Smooth muscle cell (in vitro differentiated cells): Measurements from ENCODE around the gene VPS35L. TPM values are rescaled to one million over a fixed set of nuclear protein-coding genes. Genes with fewer than 3 reads are reported as not detected.
"Not testable (repeated sequence)": the region's sequence is repeated elsewhere in the genome, so short reads cannot be mapped to it uniquely, and the experiment has no call there.

Experiments used
- DNase-seq: peaks from one replicate; lab custom pipeline; 2025; ENCODE audit not compliant: unreplicated experiment; lab: John Stamatoyannopoulos, UW
- H2AFZ ChIP-seq: fragments of 200-600 bp; sonication (generic); 2 replicates; pipeline ENCODE4 v1.6.0; 2016; ENCODE audit warnings: antibody characterized with exemption, low read depth, mild to moderate bottlenecking
- H3F3A ChIP-seq: fragments of 200-600 bp; sonication (generic); 2 replicates; pipeline ENCODE4 v1.6.0; 2017; ENCODE audit warnings: antibody characterized with exemption, low read depth
- H3K27ac ChIP-seq: fragments of 200-600 bp; sonication (generic); 2 replicates; pipeline ENCODE4 v1.5.1; 2016; ENCODE audit warnings: low read depth, mild to moderate bottlenecking
- H3K27me3 ChIP-seq: fragments of 200-600 bp; sonication (generic); 2 replicates; pipeline ENCODE4 v1.6.1; 2016; ENCODE audit warnings: low read depth, mild to moderate bottlenecking
- H3K36me3 ChIP-seq: fragments of 200-600 bp; sonication (generic); 2 replicates; pipeline ENCODE4 v1.5.1; 2016; ENCODE audit warnings: low read depth
- H3K4me1 ChIP-seq: fragments of 200-600 bp; sonication (generic); 2 replicates; pipeline ENCODE4 v1.5.1; 2016; ENCODE audit warnings: low read depth
- H3K4me2 ChIP-seq: fragments of 200-600 bp; sonication (generic); 2 replicates; pipeline ENCODE4 v1.6.0; 2016; ENCODE audit warnings: mild to moderate bottlenecking
- H3K4me3 ChIP-seq: fragments of 200-600 bp; sonication (generic); 2 replicates; pipeline ENCODE4 v1.5.1; 2016; ENCODE audit warnings: mild to moderate bottlenecking
- H3K79me2 ChIP-seq: fragments of 200-600 bp; sonication (generic); 2 replicates; pipeline ENCODE4 v1.6.0; 2016; ENCODE audit warnings: low read depth, mild to moderate bottlenecking
- H3K9ac ChIP-seq: fragments of 200-600 bp; sonication (generic); 2 replicates; pipeline ENCODE4 v1.6.0; 2016; ENCODE audit warnings: low read depth
- H3K9me3 ChIP-seq: fragments of 200-600 bp; sonication (generic); replicated peaks from 2 replicates; pipeline ENCODE4 v1.5.1; 2016; ENCODE audit warnings: low read depth
- H4K20me1 ChIP-seq: fragments of 200-600 bp; sonication (generic); 2 replicates; pipeline ENCODE4 v1.6.0; 2016; ENCODE audit warnings: low read depth
- CTCF ChIP-seq: fragments of 200-600 bp; sonication (generic); IDR thresholded peaks from 2 replicates; pipeline ENCODE4 v1.5.1; 2017; ENCODE audit warnings: borderline replicate concordance, mild to moderate bottlenecking, antibody characterized with exemption; ENCODE audit not compliant: insufficient read depth, poor library complexity, severe bottlenecking
- WGBS: methylation state at CpG from one replicate; pipeline ENCODE4 v1.1.7; 2016; ENCODE audit warnings: low lambda C conversion rate; 5-methylcytosine and 5-hydroxymethylcytosine counted together
- polyA plus RNA-seq: library from polyadenylated mRNA; unstranded; fragments of >200 nt; fragmentation: Nextera tagmentation; extraction: Ambion mirVana; gene quantifications from 2 replicates; pipeline ENCODE4 v1.2.1, GENCODE V29; 2016
- total RNA-seq: library from RNA; depleted of rRNA; stranded (reverse); fragments of >200 nt; gene quantifications from 2 replicates; pipeline ENCODE4 v1.2.3, GENCODE V29; 2014

VPS35L gene
- total and polyA plus RNA-seq, 2 experiments from 2014 or later, result 46.7 to 47.4 TPM

- Histone ChIP-seq H3K9me3 (no peaks in the 10 kb centered on the region), H4K20me1 (peaks cover 13% of the 10 kb centered on the region), H3K27me3 (no peaks in the 10 kb centered on the region), H3K9ac (no peak overlapping the region), H3K27ac (no peak overlapping the region), H3K4me3 (no peak overlapping the region), H2AFZ (no peak overlapping the region), H3K79me2 (peaks cover 24% of the 10 kb centered on the region), H3K36me3 (no peaks in the 10 kb centered on the region), H3K4me2 (no peak overlapping the region), H3F3A (no peaks in the 10 kb centered on the region), H3K4me1 (peaks cover 18% of the 10 kb centered on the region)
- no peak for DNase-seq
- TF ChIP-seq CTCF, result no peak
- WGBS, result 97% methylated on average over 11 of the region's 11 CpGs
Measured at GRCh38 chr16:19712418-19713058, 157.0 kb downstream of the VPS35L start.

- TF ChIP-seq CTCF, result no peak
- Histone ChIP-seq H2AFZ (no peak overlapping the region), H3K9ac (no peak overlapping the region), H3K9me3 (no peaks in the 10 kb centered on the region), H3K4me2 (no peak overlapping the region), H3K27me3 (no peaks in the 10 kb centered on the region), H3K4me1 (peaks cover 18% of the 10 kb centered on the region), H3K4me3 (no peak overlapping the region), H3K27ac (no peak overlapping the region), H3K79me2 (peaks cover 25% of the 10 kb centered on the region), H4K20me1 (peaks cover 13% of the 10 kb centered on the region), H3F3A (no peaks in the 10 kb centered on the region), H3K36me3 (no peaks in the 10 kb centered on the region)
- WGBS, result 95% methylated on average over 6 of the region's 6 CpGs
- no peak for DNase-seq
Measured at GRCh38 chr16:19713697-19714096, 158.2 kb downstream of the VPS35L start.

- no peak overlapping the region for H2AFZ ChIP-seq
- 97% methylated on average over 5 of the region's 5 CpGs for WGBS
- no peaks in the 10 kb centered on the region for H3F3A ChIP-seq
- H3K27me3 ChIP-seq, result no peaks in the 10 kb centered on the region
- H3K79me2 ChIP-seq, result peaks cover 36% of the 10 kb centered on the region
- peaks cover 15% of the 10 kb centered on the region for H3K4me1 ChIP-seq
- no peak for DNase-seq
- H4K20me1 ChIP-seq, result peaks cover 13% of the 10 kb centered on the region
- no peak overlapping the region for H3K4me3 ChIP-seq
- no peak overlapping the region for H3K27ac ChIP-seq
- no peak for TF ChIP-seq CTCF
- H3K9ac ChIP-seq, result no peak overlapping the region
- H3K9me3 ChIP-seq, result no peaks in the 10 kb centered on the region
- no peaks in the 10 kb centered on the region for H3K36me3 ChIP-seq
- H3K4me2 ChIP-seq, result no peak overlapping the region
Measured at GRCh38 chr16:19715566-19715965, 160.1 kb downstream of the VPS35L start.

GRCh38 chr16:19716183-19716582, 160.7 kb downstream of the VPS35L start:
- H3K79me2 ChIP-seq, result peaks cover 36% of the 10 kb centered on the region
- no peak for TF ChIP-seq CTCF
- H3K36me3 ChIP-seq, result no peaks in the 10 kb centered on the region

GRCh38 chr16:19716728-19717127, 161.2 kb downstream of the VPS35L start:
- H3K4me1 ChIP-seq, result peaks cover 11% of the 10 kb centered on the region
- not testable (repeated sequence) for H3K9me3 ChIP-seq, H3K36me3 ChIP-seq, H2AFZ ChIP-seq, H3K27ac ChIP-seq, H3K27me3 ChIP-seq, DNase-seq, H3K9ac ChIP-seq, H3F3A ChIP-seq
- 31% methylated on average over 11 of the region's 11 CpGs for WGBS
- H3K79me2 ChIP-seq, result peaks cover 36% of the 10 kb centered on the region
- peaks cover 13% of the 10 kb centered on the region for H4K20me1 ChIP-seq
- peak overlapping the region; percentile 97 for H3K4me3 ChIP-seq
- peak overlapping the region; percentile 98 for H3K4me2 ChIP-seq

More at GRCh38 chr16:19716183-19716582, 160.7 kb downstream of the VPS35L start:
- Histone ChIP-seq H3K9me3 (no peaks in the 10 kb centered on the region), H3K27ac (no peak overlapping the region), H4K20me1 (peaks cover 13% of the 10 kb centered on the region), H3K4me3 (peak overlapping the region; percentile 97), H3K4me1 (peaks cover 11% of the 10 kb centered on the region), H3K4me2 (peak overlapping the region; percentile 98), H3K27me3 (no peaks in the 10 kb centered on the region), H3F3A (no peaks in the 10 kb centered on the region), H3K9ac (no peak overlapping the region), H2AFZ (no peak overlapping the region)
- 88% methylated on average over 1 of the region's 1 CpG for WGBS
- DNase-seq, result no peak
